ENCODE data around the gene UAP1L1.

The UAP1L1 gene

GRCh38 chr9:137041124-137041523 lies 36.2 kb upstream of the UAP1L1 start:
- DNase-seq (ENCODE audit: low spot score) = no peak

GRCh38 chr9:137042751-137043727 lies 34.3 kb upstream of the UAP1L1 start:
- DNase-seq (ENCODE audit: low spot score) = no peak

GRCh38 chr9:137044037-137044436 lies 33.3 kb upstream of the UAP1L1 start:
- DNase-seq (ENCODE audit: low spot score) = no peak

GRCh38 chr9:137044502-137045177 lies 32.7 kb upstream of the UAP1L1 start:
- DNase-seq (ENCODE audit: low spot score) = no peak

- no peak for DNase-seq (ENCODE audit: low spot score)
Measured at GRCh38 chr9:137045294-137046087, 31.8 kb upstream of the UAP1L1 start.

GRCh38 chr9:137046088-137046787 lies 31.1 kb upstream of the UAP1L1 start, which contains the start of gene NPDC1:
Gene NPDC1, minus strand, starts transcription at chr9:137046177. Its CDS starts 188 bp downstream, at chr9:137045989.
- DNase-seq (ENCODE audit: low spot score) = peak; percentile 85

GRCh38 chr9:137048655-137049543 lies 28.4 kb upstream of the UAP1L1 start:
- DNase-seq (ENCODE audit: low spot score) = no peak

GRCh38 chr9:137049544-137050449 lies 27.5 kb upstream of the UAP1L1 start:
- DNase-seq (ENCODE audit: low spot score) = peak; percentile 55

GRCh38 chr9:137050570-137050969 lies 26.7 kb upstream of the UAP1L1 start:
- DNase-seq (ENCODE audit: low spot score) = no peak

GRCh38 chr9:137051145-137051724 lies 26.1 kb upstream of the UAP1L1 start:
- DNase-seq (ENCODE audit: low spot score) = no peak

GRCh38 chr9:137052293-137052692 lies 25.0 kb upstream of the UAP1L1 start:
- DNase-seq (ENCODE audit: low spot score) = no peak

GRCh38 chr9:137052998-137053943 lies 24.0 kb upstream of the UAP1L1 start:
- DNase-seq (ENCODE audit: low spot score) = no peak

- DNase-seq (ENCODE audit: low spot score) = peak; percentile 36
Measured at GRCh38 chr9:137053944-137054931, 23.1 kb upstream of the UAP1L1 start, which contains the start of gene ENTPD2. Gene ENTPD2, minus strand, starts transcription at chr9:137054061. Its CDS starts 64 bp downstream, at chr9:137053997.

GRCh38 chr9:137054932-137055384 lies 22.4 kb upstream of the UAP1L1 start:
- no peak for DNase-seq (ENCODE audit: low spot score)

- DNase-seq (ENCODE audit: low spot score) = no peak
Measured at GRCh38 chr9:137055385-137056364, 21.6 kb upstream of the UAP1L1 start.

Data from CD4-positive, alpha-beta T cell treated with Interleukin-2 at 100 ng/mL for 4 hours (primary cell).